Measurements from ENCODE around the gene ZNF263. TPM values are rescaled to one million over a fixed set of nuclear protein-coding genes. Genes with fewer than 3 reads are reported as not detected.
A peak's percentile ranks its signal among the peaks of the same experiment; 100 is the strongest.
"Not testable (repeated sequence)": the region's sequence is repeated elsewhere in the genome, so short reads cannot be mapped to it uniquely, and the experiment has no call there.

ZNF263 gene
- total and polyA plus RNA-seq, 2 of the 13 experiments (the other 11 are each of a cell fraction or from before 2014, with no cell fraction given), result 10.2 to 41.2 TPM

- ATAC-seq; TF ChIP-seq SOX13 (IDR thresholded peaks at IDR 0.05): not testable (repeated sequence)
- TF ChIP-seq BCL6 (CRISPR knock-in tag; IDR thresholded peaks at IDR 0.05) (peak; percentile 71), SOX5 (CRISPR knock-in tag; IDR thresholded peaks at IDR 0.05; ENCODE audit: borderline replicate concordance) (0 out of 2 replicates have a peak, but pooled peaks have one; percentile 21), RARA (CRISPR knock-in tag; IDR thresholded peaks at IDR 0.05) (peak; percentile 32), GATAD2A (CRISPR knock-in tag; IDR thresholded peaks at IDR 0.05) (peak; percentile 36; the same call in 1 of the 2 replicates), MED1 (CRISPR knock-in tag; IDR thresholded peaks at IDR 0.05) (0 out of 2 replicates have a peak, but pooled peaks have one; percentile 36), ZNF652 (CRISPR knock-in tag; IDR thresholded peaks at IDR 0.05; ENCODE audit: borderline replicate concordance, low read depth) (peak; percentile 14; the same call in 1 of the 2 replicates), ARID5B (CRISPR knock-in tag; IDR thresholded peaks at IDR 0.05) (peak; percentile 44; the same call in 1 of the 2 replicates), SOX13 (CRISPR knock-in tag; conservative IDR thresholded peaks at IDR 0.05 in 1 of 2, IDR thresholded peaks at IDR 0.05 in 1 of 2) (peak in 1 of 2 experiments; percentile 54; a peak in 2 of 4 replicates), PAXIP1 (CRISPR knock-in tag; conservative IDR thresholded peaks at IDR 0.05) (0 out of 2 replicates have a peak, but pooled peaks have one; percentile 16)
Observed at GRCh38 chr16:3270718-3271117, 12.6 kb upstream of the ZNF263 start.

GRCh38 chr16:3271281-3271680 lies 12.0 kb upstream of the ZNF263 start:
- H4K20me1 ChIP-seq (ENCODE audit: insufficient read depth, low read length); BruUV-seq (replicated peaks); H3K9me3 ChIP-seq (ENCODE audit: low read length); H3K4me3 ChIP-seq (replicated peaks in 1 of 3; ENCODE audit: insufficient read depth in 1 of 3, low read depth in 2 of 3, low read length in 3 of 3); intact Hi-C loops (cut with micrococcal nuclease; ENCODE audit: unreplicated experiment); in situ Hi-C loops (cut with HindIII; ENCODE audit: extremely low pct_ligation_motif_present, low pct_unique_long_range_greater_than_20kb); CTCF ChIA-PET (ENCODE audit: low intra/inter-chr PET ratio, low total read pairs); DNase-seq (ENCODE audit: low spot score); H3K4me2 ChIP-seq (ENCODE audit: low read depth, low read length); ATAC-seq; H3K9ac ChIP-seq (ENCODE audit: insufficient read depth, low read depth, low read length); H3K79me2 ChIP-seq (ENCODE audit: insufficient read depth, low read length); H3K27ac ChIP-seq (ENCODE audit: extremely low read length, insufficient read depth, low read length); H3K36me3 ChIP-seq (replicated peaks in 1 of 2; ENCODE audit: control insufficient read depth in 1 of 2, insufficient read depth in 2 of 2, low read length in 2 of 2); H3K27me3 ChIP-seq (ENCODE audit: control insufficient read depth in 1 of 2, insufficient read depth in 2 of 2, low read length in 2 of 2); FAIRE-seq; H2AFZ ChIP-seq (ENCODE audit: low read length): not testable (repeated sequence)
- peaks cover 65% of the 10 kb centered on the region for H3K4me1 ChIP-seq (ENCODE audit: insufficient read depth, low read length)
- 93% methylated on average over 18 of the region's 22 CpGs for WGBS (ENCODE audit: low lambda C conversion rate)
- POLR2A ChIA-PET, result interaction anchor here (4.4 kb wide), 1 partner anchor 12 kb away, joined by 44 read pairs; the partner anchor contains the start of gene ZNF263

More at GRCh38 chr16:3270718-3271117, 12.6 kb upstream of the ZNF263 start:
- peaks cover 68% of the 10 kb centered on the region for H3K4me1 ChIP-seq (ENCODE audit: insufficient read depth, low read length)
- H3K4me3 ChIP-seq (replicated peaks in 1 of 3; ENCODE audit: insufficient read depth in 1 of 3, low read depth in 2 of 3, low read length in 3 of 3); H4K20me1 ChIP-seq (ENCODE audit: insufficient read depth, low read length); BruUV-seq (replicated peaks); H3K27ac ChIP-seq (ENCODE audit: extremely low read length, insufficient read depth, low read length); H3K36me3 ChIP-seq (replicated peaks in 1 of 2; ENCODE audit: control insufficient read depth in 1 of 2, insufficient read depth in 2 of 2, low read length in 2 of 2); POLR2A ChIA-PET; DNase-seq (ENCODE audit: low spot score); H2AFZ ChIP-seq (ENCODE audit: low read length); H3K4me2 ChIP-seq (ENCODE audit: low read depth, low read length); H3K79me2 ChIP-seq (ENCODE audit: insufficient read depth, low read length); in situ Hi-C loops (cut with HindIII; ENCODE audit: extremely low pct_ligation_motif_present, low pct_unique_long_range_greater_than_20kb); H3K27me3 ChIP-seq (ENCODE audit: control insufficient read depth in 1 of 2, insufficient read depth in 2 of 2, low read length in 2 of 2); H3K9me3 ChIP-seq (ENCODE audit: low read length); H3K9ac ChIP-seq (ENCODE audit: insufficient read depth, low read depth, low read length); intact Hi-C loops (cut with micrococcal nuclease; ENCODE audit: unreplicated experiment); FAIRE-seq; CTCF ChIA-PET (ENCODE audit: low intra/inter-chr PET ratio, low total read pairs): not testable (repeated sequence)
- WGBS (ENCODE audit: low lambda C conversion rate), result 32% methylated on average over 5 of the region's 5 CpGs

Data from HepG2 (cell line).